Subcutaneous adipose tissue (tissue), 4 donors: ENCODE results near the gene TGFB1I1. TPM values are rescaled to one million over a fixed set of nuclear protein-coding genes. Genes with fewer than 3 reads are reported as not detected.

ENCODE experiments used
- CTCF ChIP-seq: fragments of 450-650 bp; IDR thresholded peaks from one replicate; pipeline ENCODE4 v1.5.1; 2016; ENCODE audit warnings: low read depth, mild to moderate bottlenecking, control low read depth, antibody characterized with exemption, moderate library complexity
- total RNA-seq, 4 donors: library from RNA; depleted of rRNA; stranded (reverse); fragments of >200 nt; gene quantifications; one replicate each; pipeline ENCODE4 v1.1.0, GENCODE V29; 2016

Gene TGFB1I1
- total RNA-seq, 4 donors from 2014 or later: 12.6 to 35.0 (median 19.7) TPM

- TF ChIP-seq CTCF: no peak
These were observed 42.2 kb upstream of the TGFB1I1 start for GRCh38 chr16:31429796-31430195.

- TF ChIP-seq CTCF: no peak
These were observed 41.4 kb upstream of the TGFB1I1 start for GRCh38 chr16:31430380-31431052.

GRCh38 chr16:31435341-31436220 lies 36.4 kb upstream of the TGFB1I1 start:
- no peak for TF ChIP-seq CTCF

- TF ChIP-seq CTCF: no peak
These were observed 35.5 kb upstream of the TGFB1I1 start for GRCh38 chr16:31436221-31437045.

DNA sequence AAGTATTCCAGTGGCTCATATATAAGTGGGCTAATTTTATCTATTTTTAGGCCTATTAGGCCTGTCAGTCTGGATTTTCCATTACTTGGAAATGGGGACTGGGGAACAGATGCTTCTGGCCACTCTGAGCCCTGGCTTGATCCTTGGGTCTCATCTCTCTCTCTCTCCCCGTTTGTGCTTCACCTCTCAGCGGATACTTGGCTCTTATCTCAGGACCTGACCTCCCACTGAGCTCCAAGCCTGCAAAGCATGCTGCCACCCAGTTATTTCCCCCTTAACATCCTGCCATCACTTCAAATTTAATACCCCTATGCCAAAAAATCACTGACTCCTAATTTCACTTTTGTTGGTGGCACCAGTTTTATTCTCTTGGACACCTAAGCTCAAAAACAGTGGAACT lies 33.5 kb upstream of the TGFB1I1 start:
- no peak for TF ChIP-seq CTCF

GRCh38 chr16:31439519-31439918 lies 32.4 kb upstream of the TGFB1I1 start:
- TF ChIP-seq CTCF: no peak
